ENCODE measurements around the gene REXO1.

REXO1 gene

GRCh38 chr19:1832046-1832663 lies 16.1 kb downstream of the REXO1 start:
- CTCF ChIA-PET, result interaction anchor here (0.7 kb wide), 1 partner anchor 160 kb away, joined by 4 read pairs; no protein-coding TSS in a partner anchor
- no peaks in the 10 kb centered on the region for H3K9me3 ChIP-seq (ENCODE audit: control insufficient read depth, insufficient read depth, low read depth, low read length)
- POLR2A ChIA-PET, result no interaction called here
- H3K4me3 ChIP-seq (ENCODE audit: low read depth, low read length), result no peak overlapping the region
- H3K36me3 ChIP-seq (ENCODE audit: control insufficient read depth in 2 of 2, insufficient read depth in 1 of 2, low read length in 2 of 2), result peaks cover 0 to 29% of the 10 kb centered on the region in 2 experiments; a peak in 2 of 3 replicates
- TF ChIP-seq GLIS2 (tag by site-specific recombination; IDR thresholded peaks at IDR 0.05), result no peak
- no peak for TF ChIP-seq ZNF280D (tag by site-specific recombination; IDR thresholded peaks at IDR 0.05)
- no peak for TF ChIP-seq ZNF747 (tag by site-specific recombination; IDR thresholded peaks at IDR 0.05)
- no peak for TF ChIP-seq ZNF302 (tag by site-specific recombination; IDR thresholded peaks at IDR 0.05; ENCODE audit: low read depth)
- TF ChIP-seq ZNF174 (tag by site-specific recombination; IDR thresholded peaks at IDR 0.05), result no peak
- no peak for TF ChIP-seq ZNF692 (tag by site-specific recombination; IDR thresholded peaks at IDR 0.05)
- TF ChIP-seq ZFHX2 (tag by site-specific recombination; conservative IDR thresholded peaks at IDR 0.05), result peak; percentile 62
- TF ChIP-seq MZF1 (tag by site-specific recombination; IDR thresholded peaks at IDR 0.05; ENCODE audit: borderline replicate concordance), result no peak
- no peak for TF ChIP-seq HOXA7 (CRISPR knock-in tag; IDR thresholded peaks at IDR 0.05; ENCODE audit: borderline replicate concordance)
- TF ChIP-seq ZIC2 (tag by site-specific recombination; IDR thresholded peaks at IDR 0.05), result peak; percentile 28; the same call in 1 of the 2 replicates
- TF ChIP-seq ZNF2 (tag by site-specific recombination; IDR thresholded peaks at IDR 0.05), result no peak
- TF ChIP-seq SP2 (tag by site-specific recombination; IDR thresholded peaks at IDR 0.05), result 0 out of 2 replicates have a peak, but pooled peaks have one; percentile 4
- no peak for TF ChIP-seq ZNF169 (tag by site-specific recombination; IDR thresholded peaks at IDR 0.05)
- TF ChIP-seq ZNF202 (tag by site-specific recombination; IDR thresholded peaks at IDR 0.05; ENCODE audit: borderline replicate concordance), result no peak
- TF ChIP-seq ZNF645 (tag by site-specific recombination; IDR thresholded peaks at IDR 0.05), result no peak
- TF ChIP-seq ZNF394 (tag by site-specific recombination; IDR thresholded peaks at IDR 0.05; ENCODE audit: borderline replicate concordance), result no peak
- TF ChIP-seq EGR2 (tag by site-specific recombination; IDR thresholded peaks at IDR 0.05; ENCODE audit: low read depth), result peak; percentile 59
- no peaks in the 10 kb centered on the region for H3K4me1 ChIP-seq (ENCODE audit: control insufficient read depth, insufficient read depth, low read length)
- H3K27ac ChIP-seq (ENCODE audit: extremely low read depth, low read depth, low read length), result no peak overlapping the region

- CTCF ChIA-PET, result interaction anchor here (0.8 to 1.6 kb wide), 3 partner anchors 18 to 159 kb away, joined by 3 to 4 read pairs (median 4); no protein-coding TSS in a partner anchor
- POLR2A ChIA-PET, result no interaction called here
- Histone ChIP-seq H3K4me3 (ENCODE audit: low read depth, low read length) (no peak overlapping the region), H3K9me3 (ENCODE audit: control insufficient read depth, insufficient read depth, low read depth, low read length) (no peaks in the 10 kb centered on the region), H3K4me1 (ENCODE audit: control insufficient read depth, insufficient read depth, low read length) (no peaks in the 10 kb centered on the region), H3K36me3 (ENCODE audit: control insufficient read depth in 2 of 2, insufficient read depth in 1 of 2, low read length in 2 of 2) (peaks cover 0 to 30% of the 10 kb centered on the region in 2 experiments; a peak in 2 of 3 replicates), H3K27ac (ENCODE audit: extremely low read depth, low read depth, low read length) (no peak overlapping the region)
- TF ChIP-seq ZNF837 (tag by site-specific recombination; IDR thresholded peaks at IDR 0.05) (no peak), ZNF48 (tag by site-specific recombination; IDR thresholded peaks at IDR 0.05) (no peak)
Measured at GRCh38 chr19:1830978-1831377, 17.3 kb downstream of the REXO1 start.

Measured in HEK293 (cell line).